Panc1 (cell line): ENCODE results near the gene AIG1. TPM values are rescaled to one million over a fixed set of nuclear protein-coding genes. Genes with fewer than 3 reads are reported as not detected.

Source experiments
- ATAC-seq: fragments of 200-7000 bp; cut with Tn5 transposase; 2 replicates; pipeline ENCODE4 v1.9.1; 2020; ENCODE audit warnings: mild to moderate bottlenecking, moderate library complexity
- BruUV-seq: library from RNA; stranded (reverse); fragments of 400-500 nt; replicated peaks from 2 replicates; lab custom pipeline; 2021; lab: Mats Ljungman, UMichigan
- CTCF ChIA-PET: fragments of 300-600 bp; sonication (Branson Sonifier 250); formaldehyde crosslinking; loops from one replicate; lab custom pipeline; 2022; ENCODE audit warnings: antibody characterized with exemption; lab: Charles Lee
- POLR2A ChIA-PET: fragments of 300-600 bp; sonication (Branson Sonifier 250); formaldehyde crosslinking; loops from one replicate; lab custom pipeline; 2022; ENCODE audit warnings: antibody characterized with exemption; lab: Charles Lee
- DNase-seq: peaks from one replicate; pipeline ENCODE4 v3.0.0-alpha.2; 2010; ENCODE audit warnings: low read depth, low spot score
- H3K27ac ChIP-seq: 2 replicates; pipeline ENCODE4 v1.5.1; 2011; ENCODE audit warnings: mild to moderate bottlenecking, low read length, inconsistent platforms
- H3K27me3 ChIP-seq: fragments of 200-500 bp; sonication (Bioruptor generic); 2 replicates; pipeline ENCODE4 v1.6.0; 2014; ENCODE audit warnings: low read length, inconsistent platforms; ENCODE audit not compliant: control insufficient read depth, insufficient read depth
- H3K36me3 ChIP-seq: fragments of 200-500 bp; sonication (Bioruptor generic); 2 replicates; pipeline ENCODE4 v1.5.1; 2014; ENCODE audit warnings: inconsistent platforms, mild to moderate bottlenecking, low read length, moderate library complexity; ENCODE audit not compliant: control insufficient read depth, insufficient read depth
- H3K4me1 ChIP-seq: 2 replicates; pipeline ENCODE4 v1.5.1; 2011; ENCODE audit warnings: inconsistent platforms, mild to moderate bottlenecking, low read length, moderate library complexity; ENCODE audit not compliant: control insufficient read depth, insufficient read depth
- H3K4me3 ChIP-seq, 2 experiments: 2 replicates each; pipeline ENCODE4 v1.5.1; 2011 to 2012; ENCODE audit warnings: low read depth in 2 of 2, low read length in 2 of 2, mild to moderate bottlenecking in 2 of 2, inconsistent platforms in 1 of 2, moderate library complexity in 1 of 2
- H3K9me3 ChIP-seq: fragments of 200-500 bp; sonication (Bioruptor generic); 2 replicates; pipeline ENCODE4 v1.5.1; 2014; ENCODE audit warnings: low read depth, mild to moderate bottlenecking, inconsistent platforms, low read length, moderate library complexity; ENCODE audit not compliant: control insufficient read depth, insufficient read depth
- POLR2AphosphoS5 ChIP-seq: IDR thresholded peaks from 2 replicates; pipeline ENCODE4 v1.6.1; 2012; ENCODE audit warnings: mild to moderate bottlenecking, low read depth, low read length, moderate library complexity
- SIN3A ChIP-seq: IDR thresholded peaks from 2 replicates; pipeline ENCODE4 v1.6.1; 2012; ENCODE audit warnings: low read depth, mild to moderate bottlenecking, low read length, moderate library complexity, borderline replicate concordance; ENCODE audit not compliant: insufficient read depth
- TCF7L2 ChIP-seq: IDR thresholded peaks from 2 replicates; pipeline ENCODE4 v1.6.1; 2011; ENCODE audit warnings: mild to moderate bottlenecking, low read depth, low read length, inconsistent platforms
- in situ Hi-C: cut with HindIII; loops from 2 replicates; pipeline ENCODE4 v1.10.0; 2016; ENCODE audit warnings: low sequenced_read_pairs, low pct_unique_long_range_greater_than_20kb
- intact Hi-C: fragments of 100-400 bp; cut with micrococcal nuclease; formaldehyde crosslinking; loops from one replicate; pipeline ENCODE4 v1.10.0; 2022; ENCODE audit not compliant: unreplicated experiment
- total RNA-seq: library from RNA; stranded (reverse); gene quantifications from one replicate; pipeline ENCODE4 v1.2.1, GENCODE V29; 2021; ENCODE audit not compliant: unreplicated experiment
- TF ChIP-seq, protein P1 (sequence below): fragments of 450-650 bp; IDR thresholded peaks from 2 replicates; pipeline ENCODE4 v1.5.1; 2017; ENCODE audit warnings: mild to moderate bottlenecking
- TF ChIP-seq, protein P2 (sequence below), 2 experiments: IDR thresholded peaks; 2 replicates each; pipeline ENCODE4 v1.6.1; 2011 to 2012; ENCODE audit warnings: low read depth in 2 of 2, control low read depth in 1 of 2, low read length in 1 of 2, mild to moderate bottlenecking in 1 of 2, moderate library complexity in 1 of 2; ENCODE audit not compliant: insufficient read depth in 1 of 2

The AIG1 gene
- total RNA-seq, 1 experiment from 2014 or later: 23.9 TPM

DNA sequence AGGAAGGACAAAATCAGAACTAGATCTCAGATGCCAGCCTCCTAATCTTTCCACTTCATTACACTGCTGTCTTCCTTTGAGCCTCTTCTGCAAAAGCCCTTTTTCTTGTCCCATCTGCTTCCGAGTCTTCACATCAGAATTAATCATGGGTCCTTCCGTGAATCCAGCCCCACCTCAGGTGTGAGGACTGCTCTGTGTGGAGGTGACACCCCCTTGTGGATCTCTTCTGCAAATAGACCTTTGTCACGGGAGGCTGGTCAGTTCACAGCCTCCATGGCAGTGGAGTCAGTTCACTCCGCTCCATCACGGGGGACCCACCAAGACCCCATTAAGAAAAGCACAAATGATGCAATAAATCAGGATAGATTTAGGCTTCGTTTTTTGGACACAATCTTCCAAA is 218.7 kb downstream of the AIG1 start:
- intact Hi-C loops (loop anchor here (2.0 kb wide), 1 partner anchor 587 kb away; no protein-coding TSS in a partner anchor), in situ Hi-C loops (no loop called here)
- H3K4me1 ChIP-seq: no peaks in the 10 kb centered on the region
- ATAC-seq (peak; percentile 88), DNase-seq (peak; percentile 5)
- BruUV-seq: no TSS peak
- TF ChIP-seq, protein P1, sequence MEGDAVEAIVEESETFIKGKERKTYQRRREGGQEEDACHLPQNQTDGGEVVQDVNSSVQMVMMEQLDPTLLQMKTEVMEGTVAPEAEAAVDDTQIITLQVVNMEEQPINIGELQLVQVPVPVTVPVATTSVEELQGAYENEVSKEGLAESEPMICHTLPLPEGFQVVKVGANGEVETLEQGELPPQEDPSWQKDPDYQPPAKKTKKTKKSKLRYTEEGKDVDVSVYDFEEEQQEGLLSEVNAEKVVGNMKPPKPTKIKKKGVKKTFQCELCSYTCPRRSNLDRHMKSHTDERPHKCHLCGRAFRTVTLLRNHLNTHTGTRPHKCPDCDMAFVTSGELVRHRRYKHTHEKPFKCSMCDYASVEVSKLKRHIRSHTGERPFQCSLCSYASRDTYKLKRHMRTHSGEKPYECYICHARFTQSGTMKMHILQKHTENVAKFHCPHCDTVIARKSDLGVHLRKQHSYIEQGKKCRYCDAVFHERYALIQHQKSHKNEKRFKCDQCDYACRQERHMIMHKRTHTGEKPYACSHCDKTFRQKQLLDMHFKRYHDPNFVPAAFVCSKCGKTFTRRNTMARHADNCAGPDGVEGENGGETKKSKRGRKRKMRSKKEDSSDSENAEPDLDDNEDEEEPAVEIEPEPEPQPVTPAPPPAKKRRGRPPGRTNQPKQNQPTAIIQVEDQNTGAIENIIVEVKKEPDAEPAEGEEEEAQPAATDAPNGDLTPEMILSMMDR: peak; percentile 74
- no peak for TF ChIP-seq TCF7L2
- H3K36me3 ChIP-seq: no peaks in the 10 kb centered on the region
- peaks cover 3% of the 10 kb centered on the region; the same call in 1 of the 2 replicates for H3K27me3 ChIP-seq
- ChIA-PET POLR2A (no interaction called here), CTCF (no interaction called here)
- H3K27ac ChIP-seq: no peak overlapping the region
- no peaks in the 10 kb centered on the region for H3K9me3 ChIP-seq
- no peak overlapping the region for H3K4me3 ChIP-seq

DNA sequence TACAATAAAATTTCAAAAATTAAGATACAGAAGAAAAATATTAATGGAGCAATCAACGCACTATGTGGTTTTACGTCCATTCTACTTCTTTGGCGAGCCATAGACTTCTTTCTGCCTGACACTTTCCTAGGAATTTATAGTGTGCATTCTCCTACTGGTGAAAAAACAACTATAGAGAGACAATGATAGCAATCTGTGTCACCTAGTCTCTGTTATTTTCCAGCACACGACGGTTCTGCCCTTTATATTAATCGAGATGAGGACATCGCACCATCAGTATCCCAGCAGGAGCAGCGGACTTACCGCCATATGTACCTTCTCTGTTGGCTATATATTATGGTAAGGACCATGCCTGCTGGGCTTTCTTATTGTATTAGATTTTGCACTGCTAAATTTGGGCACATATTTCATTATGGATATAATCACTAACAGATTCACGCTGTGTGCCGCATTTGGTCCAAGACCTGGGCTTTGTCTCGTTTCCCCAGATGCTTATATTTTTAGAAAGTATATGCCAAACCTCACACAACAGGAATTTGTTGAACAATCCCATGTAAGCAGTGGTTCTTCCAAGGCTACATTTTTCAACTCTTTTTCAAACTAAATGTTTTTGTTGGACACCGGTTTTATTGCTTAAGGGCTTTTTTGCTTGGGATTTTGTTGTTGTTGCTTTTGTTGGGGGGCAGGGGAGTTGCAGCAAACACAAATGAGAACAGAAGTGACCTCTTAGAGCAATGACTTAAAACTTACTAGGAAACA is 223.4 kb downstream of the AIG1 start:
- no peaks in the 10 kb centered on the region for H3K4me1 ChIP-seq
- no peak overlapping the region for H3K4me3 ChIP-seq
- H3K27ac ChIP-seq: no peak overlapping the region
- intact Hi-C loops (no loop called here), in situ Hi-C loops (no loop called here)
- BruUV-seq: no TSS peak
- 0 out of 2 replicates have a peak, but pooled peaks cover 3% of the 10 kb centered on the region for H3K27me3 ChIP-seq
- no peaks in the 10 kb centered on the region for H3K9me3 ChIP-seq
- ChIA-PET POLR2A (no interaction called here), CTCF (no interaction called here)
- H3K36me3 ChIP-seq: no peaks in the 10 kb centered on the region
- DNase-seq: no peak
- ATAC-seq: no peak
- TF ChIP-seq, protein P1: no peak
- TF ChIP-seq POLR2AphosphoS5: no peak
- no peak for TF ChIP-seq SIN3A

DNA sequence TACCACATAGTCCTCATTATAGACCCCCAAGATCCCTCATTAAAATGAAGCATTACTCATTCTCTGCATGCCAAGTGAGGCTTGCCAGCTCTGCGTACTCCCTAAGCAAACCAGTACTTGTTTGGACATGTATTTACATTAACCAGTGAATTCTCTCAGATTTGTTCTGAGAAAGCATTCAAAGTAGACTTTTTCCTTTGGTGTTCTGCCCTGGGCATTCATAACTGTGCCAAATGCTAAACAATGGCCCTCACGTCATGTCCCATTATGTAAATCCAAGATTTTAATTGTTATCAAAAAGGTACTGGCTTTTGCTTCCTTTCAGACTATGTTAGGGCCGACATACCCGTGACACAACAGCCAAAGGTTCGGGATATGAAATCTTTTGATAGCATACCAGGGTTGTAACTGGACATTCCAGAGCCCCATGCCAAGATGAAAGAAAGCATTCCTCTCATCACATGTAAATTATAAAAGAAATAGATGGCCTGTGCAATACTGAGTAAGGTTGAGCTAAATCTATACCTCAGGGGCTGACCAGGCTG is 225.6 kb downstream of the AIG1 start:
- in situ Hi-C loops: no loop called here

More for the DNA sequence above, 225.6 kb downstream of the AIG1 start:
- BruUV-seq: no TSS peak
- intact Hi-C loops: no loop called here
- Histone ChIP-seq H3K4me1 (no peaks in the 10 kb centered on the region), H3K4me3 (no peak overlapping the region), H3K36me3 (no peaks in the 10 kb centered on the region), H3K27ac (no peak overlapping the region), H3K27me3 (no peaks in the 10 kb centered on the region), H3K9me3 (no peaks in the 10 kb centered on the region)
- ChIA-PET POLR2A (no interaction called here), CTCF (no interaction called here)
- TF ChIP-seq POLR2AphosphoS5: no peak
- TF ChIP-seq, protein P1: no peak
- no peak for TF ChIP-seq SIN3A
- TF ChIP-seq, protein P2, sequence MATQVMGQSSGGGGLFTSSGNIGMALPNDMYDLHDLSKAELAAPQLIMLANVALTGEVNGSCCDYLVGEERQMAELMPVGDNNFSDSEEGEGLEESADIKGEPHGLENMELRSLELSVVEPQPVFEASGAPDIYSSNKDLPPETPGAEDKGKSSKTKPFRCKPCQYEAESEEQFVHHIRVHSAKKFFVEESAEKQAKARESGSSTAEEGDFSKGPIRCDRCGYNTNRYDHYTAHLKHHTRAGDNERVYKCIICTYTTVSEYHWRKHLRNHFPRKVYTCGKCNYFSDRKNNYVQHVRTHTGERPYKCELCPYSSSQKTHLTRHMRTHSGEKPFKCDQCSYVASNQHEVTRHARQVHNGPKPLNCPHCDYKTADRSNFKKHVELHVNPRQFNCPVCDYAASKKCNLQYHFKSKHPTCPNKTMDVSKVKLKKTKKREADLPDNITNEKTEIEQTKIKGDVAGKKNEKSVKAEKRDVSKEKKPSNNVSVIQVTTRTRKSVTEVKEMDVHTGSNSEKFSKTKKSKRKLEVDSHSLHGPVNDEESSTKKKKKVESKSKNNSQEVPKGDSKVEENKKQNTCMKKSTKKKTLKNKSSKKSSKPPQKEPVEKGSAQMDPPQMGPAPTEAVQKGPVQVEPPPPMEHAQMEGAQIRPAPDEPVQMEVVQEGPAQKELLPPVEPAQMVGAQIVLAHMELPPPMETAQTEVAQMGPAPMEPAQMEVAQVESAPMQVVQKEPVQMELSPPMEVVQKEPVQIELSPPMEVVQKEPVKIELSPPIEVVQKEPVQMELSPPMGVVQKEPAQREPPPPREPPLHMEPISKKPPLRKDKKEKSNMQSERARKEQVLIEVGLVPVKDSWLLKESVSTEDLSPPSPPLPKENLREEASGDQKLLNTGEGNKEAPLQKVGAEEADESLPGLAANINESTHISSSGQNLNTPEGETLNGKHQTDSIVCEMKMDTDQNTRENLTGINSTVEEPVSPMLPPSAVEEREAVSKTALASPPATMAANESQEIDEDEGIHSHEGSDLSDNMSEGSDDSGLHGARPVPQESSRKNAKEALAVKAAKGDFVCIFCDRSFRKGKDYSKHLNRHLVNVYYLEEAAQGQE (IDR thresholded peaks at IDR 0.05; ENCODE audit: insufficient read depth in 1 of 2, low read depth in 2 of 2, low read length in 1 of 2): no peak
- TF ChIP-seq TCF7L2: no peak
- ATAC-seq (no peak), DNase-seq (no peak)
